Measurements from ENCODE around the gene APOB.

DNA sequence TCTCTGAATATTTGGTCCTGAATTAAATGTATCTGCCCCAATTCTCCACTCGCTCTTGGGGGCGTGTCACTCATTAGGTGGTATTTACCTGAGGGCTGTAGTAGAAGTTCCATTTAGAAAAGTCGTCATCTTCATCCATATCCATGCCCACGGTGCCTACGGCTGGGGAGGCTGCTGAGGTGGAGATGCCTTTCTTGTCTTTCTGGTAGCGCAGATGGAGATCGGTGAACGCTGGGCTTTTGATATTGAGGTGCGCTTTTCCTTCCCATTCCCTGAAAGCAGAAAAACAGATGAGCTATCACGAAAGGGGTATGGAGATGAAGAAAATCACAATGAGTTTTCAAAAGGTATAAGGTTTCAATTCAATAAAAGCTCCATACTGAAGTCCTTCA, 39.7 kb downstream of the APOB start:
- TF ChIP-seq POLR2A (IDR thresholded peaks at IDR 0.05): no peak
- TF ChIP-seq, protein P1, sequence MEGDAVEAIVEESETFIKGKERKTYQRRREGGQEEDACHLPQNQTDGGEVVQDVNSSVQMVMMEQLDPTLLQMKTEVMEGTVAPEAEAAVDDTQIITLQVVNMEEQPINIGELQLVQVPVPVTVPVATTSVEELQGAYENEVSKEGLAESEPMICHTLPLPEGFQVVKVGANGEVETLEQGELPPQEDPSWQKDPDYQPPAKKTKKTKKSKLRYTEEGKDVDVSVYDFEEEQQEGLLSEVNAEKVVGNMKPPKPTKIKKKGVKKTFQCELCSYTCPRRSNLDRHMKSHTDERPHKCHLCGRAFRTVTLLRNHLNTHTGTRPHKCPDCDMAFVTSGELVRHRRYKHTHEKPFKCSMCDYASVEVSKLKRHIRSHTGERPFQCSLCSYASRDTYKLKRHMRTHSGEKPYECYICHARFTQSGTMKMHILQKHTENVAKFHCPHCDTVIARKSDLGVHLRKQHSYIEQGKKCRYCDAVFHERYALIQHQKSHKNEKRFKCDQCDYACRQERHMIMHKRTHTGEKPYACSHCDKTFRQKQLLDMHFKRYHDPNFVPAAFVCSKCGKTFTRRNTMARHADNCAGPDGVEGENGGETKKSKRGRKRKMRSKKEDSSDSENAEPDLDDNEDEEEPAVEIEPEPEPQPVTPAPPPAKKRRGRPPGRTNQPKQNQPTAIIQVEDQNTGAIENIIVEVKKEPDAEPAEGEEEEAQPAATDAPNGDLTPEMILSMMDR (IDR thresholded peaks at IDR 0.05): no peak

All from esophagus squamous epithelium (tissue), 4 donors.